ENCODE data around the gene SH3RF1.

SH3RF1 gene

DNA sequence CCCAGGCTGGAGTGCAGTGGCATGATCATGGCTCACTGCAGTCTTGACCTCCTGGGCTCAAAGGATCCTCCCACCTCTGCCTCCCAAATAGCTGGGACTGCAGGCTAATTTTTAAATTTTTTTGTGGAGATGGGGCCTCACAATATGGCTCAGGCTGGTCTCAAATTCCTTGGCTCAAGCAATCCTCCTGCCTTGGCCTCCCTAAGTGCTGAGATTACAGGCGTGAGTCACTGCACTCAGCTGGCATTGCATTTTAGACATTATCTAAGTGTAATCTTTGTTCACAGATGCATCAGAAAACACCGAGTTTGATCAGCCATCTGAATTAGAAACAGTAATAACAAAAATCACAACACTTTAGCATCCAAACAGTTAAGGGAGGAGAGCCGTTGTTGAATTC is 207.3 kb downstream of the SH3RF1 start:
- no peak for DNase-seq (ENCODE audit: low spot score)

DNA sequence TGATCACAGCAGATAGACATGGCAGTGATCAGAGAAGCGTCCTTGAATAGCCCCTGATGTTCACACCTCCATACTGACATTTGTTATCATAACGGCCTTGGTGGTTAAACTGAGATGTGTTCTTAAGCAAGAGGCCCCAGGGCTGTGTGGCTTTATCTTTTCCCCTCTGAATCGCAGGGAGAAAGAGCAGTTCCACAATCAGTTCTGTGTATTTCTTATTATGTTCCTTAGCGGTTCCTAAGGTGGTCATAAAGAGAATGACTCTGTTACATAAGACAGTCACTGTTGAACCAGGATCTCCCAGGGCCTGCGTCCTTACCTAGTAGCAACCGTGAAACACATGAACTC is 207.9 kb downstream of the SH3RF1 start:
- no peak for DNase-seq (ENCODE audit: low spot score)

DNA sequence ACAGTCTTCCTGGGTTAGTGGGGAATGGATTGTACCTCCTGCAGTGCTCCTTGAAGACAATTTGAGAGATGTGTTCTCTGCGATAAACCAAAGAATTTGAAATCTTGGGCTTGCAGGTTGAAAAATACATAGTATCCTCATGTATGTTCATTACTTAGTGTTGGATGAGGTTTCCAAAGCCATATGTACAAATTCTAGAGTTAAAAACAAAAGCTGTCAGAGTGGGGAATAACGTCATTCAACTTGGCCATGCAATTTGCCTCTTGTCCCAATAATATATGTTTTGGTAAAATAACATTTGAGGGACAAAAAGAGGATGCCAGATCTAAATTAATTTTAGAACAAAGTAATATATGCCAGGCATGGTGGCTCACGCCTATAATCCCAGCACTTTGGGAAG is 209.4 kb downstream of the SH3RF1 start:
- no peak for DNase-seq (ENCODE audit: low spot score)

DNA sequence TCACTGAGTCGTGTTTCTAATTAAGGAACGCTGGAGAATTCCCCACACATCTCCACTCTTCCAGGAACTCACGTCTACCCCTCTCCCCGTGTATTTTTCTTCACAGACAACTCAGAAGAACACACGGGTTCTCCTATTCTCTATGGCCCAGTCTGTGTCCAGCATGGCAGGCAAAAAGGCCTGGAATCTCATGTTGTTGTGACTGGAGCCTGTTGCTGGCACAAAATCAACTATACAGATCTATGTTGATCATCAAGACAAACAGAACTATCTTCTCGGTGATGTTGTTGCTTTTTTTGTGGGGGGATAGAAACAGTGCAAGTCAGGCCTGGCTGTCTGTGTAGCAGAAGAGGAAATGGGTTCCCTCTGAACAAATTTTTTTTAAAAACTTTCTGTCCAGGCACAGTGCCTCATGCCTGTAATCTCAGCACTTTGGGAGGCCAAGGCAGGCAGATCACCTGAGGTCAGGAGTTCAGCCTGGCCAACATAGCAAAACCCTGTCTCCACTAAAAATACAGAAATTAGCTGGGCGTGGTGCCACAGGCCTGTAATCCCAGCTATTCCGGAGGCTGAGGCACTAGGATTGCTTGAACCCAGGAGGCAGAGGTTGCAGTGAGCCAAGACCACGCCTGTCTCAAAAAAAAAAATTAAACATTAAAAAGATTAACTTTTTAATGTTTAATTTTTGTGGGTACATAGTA is 210.2 kb downstream of the SH3RF1 start:
- no peak for DNase-seq (ENCODE audit: low spot score)

DNA sequence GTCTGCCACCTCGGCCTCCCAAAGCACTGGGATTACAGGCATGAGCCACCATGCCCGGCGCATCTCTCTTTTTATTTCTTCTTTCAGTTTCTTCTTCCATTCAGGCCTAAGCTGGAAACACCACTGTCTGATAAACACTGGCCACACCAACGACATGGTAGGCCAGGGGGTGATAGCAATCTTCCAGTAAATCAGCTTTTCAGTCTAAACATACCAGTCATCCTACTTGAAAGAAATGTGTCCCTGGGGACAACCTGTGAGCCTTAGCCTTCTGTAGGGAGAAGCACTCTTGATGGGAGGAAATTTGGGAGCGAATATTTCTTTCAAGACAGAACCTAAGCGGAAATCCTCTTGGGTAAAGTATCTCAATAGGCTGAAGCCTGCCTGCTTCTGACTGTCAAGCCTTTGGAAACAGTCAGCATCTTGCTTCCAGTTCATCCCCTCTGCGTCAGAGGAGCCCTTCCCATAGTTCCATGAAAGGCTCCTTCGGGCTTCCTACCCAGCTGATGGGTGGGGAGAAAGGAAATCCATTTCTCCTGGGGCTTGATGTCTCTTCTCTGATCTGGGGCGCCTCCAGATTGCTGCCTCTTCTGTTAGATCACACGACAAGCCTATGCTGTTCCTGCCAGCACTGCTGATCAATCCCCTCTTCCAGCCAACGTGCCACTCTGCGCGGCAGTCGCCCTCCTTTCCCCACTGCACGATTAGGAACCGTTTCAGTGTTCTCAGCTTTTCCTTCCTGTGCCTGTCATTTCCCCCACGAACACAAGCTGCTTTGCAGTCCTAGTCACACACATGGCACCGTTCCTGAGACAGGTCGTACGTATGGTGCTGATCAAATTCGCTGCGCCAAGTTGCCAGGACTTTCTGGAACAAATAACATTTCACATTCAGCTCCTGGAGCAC is 211.2 kb downstream of the SH3RF1 start:
- DNase-seq (ENCODE audit: low spot score), result no peak

DNA sequence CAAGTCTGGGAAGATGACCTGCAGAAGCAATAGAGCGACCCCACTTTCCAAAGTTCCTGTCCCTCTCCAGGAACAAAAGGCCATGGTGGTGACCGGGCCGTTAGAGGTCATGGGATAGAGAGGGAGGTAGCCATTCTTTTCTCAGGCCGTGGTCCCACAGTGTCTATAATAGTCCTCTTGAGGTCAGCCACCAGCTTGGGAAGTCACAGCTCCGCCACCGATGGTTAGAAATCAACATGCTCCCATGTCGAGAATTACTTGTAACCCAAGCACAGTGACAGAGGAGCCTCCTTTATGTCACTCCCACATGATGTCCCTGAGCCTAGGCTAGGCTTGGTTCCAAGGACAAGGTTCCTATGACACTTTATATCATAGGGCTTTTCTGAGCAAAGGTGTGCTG is 212.4 kb downstream of the SH3RF1 start:
- no peak for DNase-seq (ENCODE audit: low spot score)

DNA sequence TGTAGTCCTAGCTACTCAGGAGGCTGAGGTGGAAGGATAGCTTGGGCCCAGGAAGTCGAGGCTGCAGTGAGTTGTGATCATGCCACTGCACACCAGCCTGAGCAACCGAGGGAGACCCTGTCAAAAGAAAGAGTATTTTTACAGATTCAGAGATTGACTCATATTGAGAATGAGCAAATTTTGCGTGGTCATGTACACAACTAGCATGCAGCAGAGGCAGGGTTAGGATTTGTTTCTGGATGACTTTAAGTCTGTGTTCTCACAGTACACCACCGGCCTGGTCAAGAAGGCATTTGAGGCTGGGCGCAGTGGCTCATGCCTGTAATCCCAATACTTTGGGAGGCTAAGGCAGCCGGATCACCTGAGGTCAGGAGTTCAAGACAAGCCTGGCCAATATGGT is 215.9 kb downstream of the SH3RF1 start:
- DNase-seq (ENCODE audit: low spot score), result no peak

DNA sequence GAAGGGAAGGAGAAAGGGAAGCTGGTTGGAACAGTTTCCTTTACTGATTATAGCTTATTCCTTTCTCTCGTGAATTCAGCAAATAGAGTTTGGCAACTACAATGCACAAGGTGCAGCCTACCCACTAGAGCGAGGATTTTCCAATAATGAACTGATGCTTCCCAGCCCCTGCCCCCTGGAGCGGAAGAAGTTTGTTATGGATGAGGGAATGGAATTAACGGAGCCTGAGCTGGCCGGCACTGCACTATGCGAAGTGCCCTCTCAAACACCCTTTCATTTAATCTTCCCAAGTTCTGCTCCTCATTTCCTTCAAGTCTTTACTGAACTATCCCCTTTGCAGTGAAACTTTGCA is 218.2 kb downstream of the SH3RF1 start:
- no peak for DNase-seq (ENCODE audit: low spot score)

DNA sequence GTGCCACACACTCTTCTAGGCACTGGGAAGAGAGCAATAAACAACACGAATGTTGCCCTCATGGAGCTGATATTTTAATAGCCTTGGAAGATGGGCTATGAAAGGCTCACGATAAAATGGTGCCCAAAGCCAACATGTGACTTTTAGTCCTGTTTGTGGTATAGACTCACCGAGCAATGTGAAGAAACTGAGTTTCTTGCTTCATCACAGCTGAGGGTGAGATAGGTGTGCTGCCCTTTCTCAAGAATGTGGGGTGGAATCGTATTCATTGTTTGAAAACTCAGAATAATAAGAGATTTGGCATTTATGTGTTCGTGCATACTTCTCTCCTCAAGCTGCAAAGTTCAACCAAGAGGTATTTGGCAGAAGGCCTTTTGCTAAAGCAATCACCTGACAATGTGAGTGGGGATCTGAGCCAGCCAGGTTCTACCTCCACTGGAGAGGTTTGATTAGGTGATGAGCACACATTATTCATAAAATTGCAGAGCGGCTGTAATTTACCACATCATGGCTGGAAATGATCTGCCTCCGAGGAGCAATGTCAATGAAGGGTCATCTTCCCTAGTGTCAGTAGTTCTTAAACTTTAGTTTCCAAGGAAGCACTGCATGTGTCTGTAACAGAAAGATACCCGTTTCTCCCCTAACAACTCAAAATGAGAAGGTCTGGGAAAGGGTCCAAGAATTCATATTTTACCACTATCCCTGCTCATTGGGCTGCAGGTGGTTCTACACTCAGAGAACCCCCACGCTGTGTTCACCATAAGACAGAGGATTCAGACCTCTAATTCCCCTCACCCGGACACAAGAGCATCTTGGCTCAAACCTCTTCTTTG is 218.8 kb downstream of the SH3RF1 start:
- DNase-seq (ENCODE audit: low spot score), result no peak

DNA sequence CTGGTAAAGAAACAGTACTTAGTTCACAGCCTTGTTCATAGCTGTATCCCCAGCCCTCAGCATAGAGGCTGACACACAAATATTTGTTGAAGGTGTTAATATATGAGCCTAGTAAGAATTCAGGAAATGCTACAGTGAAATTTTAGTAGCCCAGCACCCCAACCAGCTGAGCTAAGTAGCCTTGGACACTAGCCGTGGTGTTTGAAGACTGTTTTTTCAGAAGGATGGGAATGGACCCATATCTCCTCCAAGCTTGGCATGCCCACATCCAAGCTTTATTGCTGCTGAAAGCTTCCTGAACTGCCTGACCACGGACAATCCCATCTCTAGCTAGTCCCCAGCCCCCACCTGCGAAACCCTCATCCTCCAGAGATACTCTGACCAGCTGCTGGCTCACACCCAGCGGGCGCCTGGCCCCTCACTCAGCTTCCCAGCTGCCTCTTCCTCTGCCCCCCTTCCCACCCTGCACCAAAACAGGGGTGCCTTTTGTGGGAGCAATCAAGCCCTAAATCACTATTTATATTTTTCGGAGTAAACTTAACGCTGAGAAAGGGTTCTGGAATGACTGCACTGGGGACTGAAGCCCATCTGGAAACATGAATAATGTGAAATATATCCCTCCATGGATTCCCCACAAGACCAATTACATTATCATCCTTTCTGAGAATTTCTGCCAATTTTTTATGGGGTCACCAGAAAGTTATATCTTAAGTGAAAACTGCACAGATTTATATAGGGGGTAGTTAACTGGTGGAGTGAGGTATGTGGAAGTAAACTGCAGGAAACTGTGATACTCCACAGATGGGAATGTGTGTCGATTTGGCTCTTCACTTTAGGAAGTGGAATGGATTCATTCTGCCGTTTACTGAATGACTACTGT is 219.6 kb downstream of the SH3RF1 start:
- DNase-seq (ENCODE audit: low spot score), result no peak

DNA sequence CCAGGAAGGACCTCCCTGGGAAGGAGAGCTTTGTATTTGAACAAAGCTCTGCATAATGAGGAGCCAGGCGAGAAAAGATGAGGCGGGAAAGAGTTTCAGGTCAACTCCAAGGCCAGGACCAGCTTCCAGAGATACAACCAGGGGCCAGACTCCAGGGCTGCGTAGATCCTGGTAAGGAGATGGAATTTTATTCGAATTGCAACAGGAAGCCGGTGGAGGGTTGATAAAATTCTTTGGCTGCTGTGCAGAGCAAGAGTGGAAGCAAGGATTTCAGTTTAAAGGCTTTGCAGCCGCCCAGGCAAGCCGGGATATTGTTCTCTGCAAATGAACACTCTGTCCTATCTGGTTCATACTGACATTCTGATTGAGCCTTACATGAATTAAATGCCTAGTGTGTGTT is 220.5 kb downstream of the SH3RF1 start:
- DNase-seq (ENCODE audit: low spot score), result no peak

DNA sequence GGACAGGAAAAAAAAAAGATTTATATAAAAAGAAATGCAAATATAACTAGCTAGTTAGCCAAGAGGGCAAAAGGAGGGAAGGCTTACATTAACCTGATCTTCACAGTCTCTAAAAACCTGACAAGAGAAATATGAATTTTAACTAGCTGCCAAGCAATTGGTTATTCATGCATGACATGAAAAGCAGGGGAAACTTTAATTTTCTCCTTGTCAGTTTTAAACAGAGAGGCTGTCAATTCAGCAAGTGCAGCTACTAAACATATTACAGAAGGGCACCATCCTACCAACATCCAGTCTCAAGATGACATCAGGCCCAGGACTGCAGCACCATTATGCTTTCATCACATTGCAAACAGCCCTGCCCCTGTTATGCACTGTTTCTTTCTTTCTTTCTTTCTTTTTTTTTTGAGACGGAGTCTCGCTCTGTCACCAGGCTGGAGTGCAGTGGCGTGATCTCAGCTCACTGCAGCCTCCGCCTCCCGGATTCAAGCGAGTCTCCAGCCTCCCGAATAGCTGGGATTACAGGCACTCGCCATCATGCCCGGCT is 221.8 kb downstream of the SH3RF1 start:
- no peak for DNase-seq (ENCODE audit: low spot score)

DNA sequence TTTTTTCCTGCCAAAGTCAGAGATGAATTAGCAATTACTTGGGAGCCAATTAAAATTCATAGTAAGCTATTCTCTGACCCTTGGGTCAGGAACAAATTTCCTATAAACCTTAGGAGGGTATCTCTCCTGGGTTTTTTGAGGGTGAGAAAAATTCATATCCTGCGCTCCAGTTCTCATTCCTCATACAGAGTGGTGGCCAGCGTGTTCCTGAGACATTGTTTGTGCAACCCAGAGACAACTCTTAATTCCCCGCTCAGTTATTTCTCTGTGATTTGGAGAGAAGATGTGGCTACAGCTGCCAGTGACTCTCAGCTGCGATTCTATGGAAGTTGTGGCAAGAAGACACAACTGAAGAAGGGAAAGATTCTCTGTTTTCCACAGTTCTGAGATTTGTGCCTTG is 222.8 kb downstream of the SH3RF1 start:
- no peak for DNase-seq (ENCODE audit: low spot score)

DNA sequence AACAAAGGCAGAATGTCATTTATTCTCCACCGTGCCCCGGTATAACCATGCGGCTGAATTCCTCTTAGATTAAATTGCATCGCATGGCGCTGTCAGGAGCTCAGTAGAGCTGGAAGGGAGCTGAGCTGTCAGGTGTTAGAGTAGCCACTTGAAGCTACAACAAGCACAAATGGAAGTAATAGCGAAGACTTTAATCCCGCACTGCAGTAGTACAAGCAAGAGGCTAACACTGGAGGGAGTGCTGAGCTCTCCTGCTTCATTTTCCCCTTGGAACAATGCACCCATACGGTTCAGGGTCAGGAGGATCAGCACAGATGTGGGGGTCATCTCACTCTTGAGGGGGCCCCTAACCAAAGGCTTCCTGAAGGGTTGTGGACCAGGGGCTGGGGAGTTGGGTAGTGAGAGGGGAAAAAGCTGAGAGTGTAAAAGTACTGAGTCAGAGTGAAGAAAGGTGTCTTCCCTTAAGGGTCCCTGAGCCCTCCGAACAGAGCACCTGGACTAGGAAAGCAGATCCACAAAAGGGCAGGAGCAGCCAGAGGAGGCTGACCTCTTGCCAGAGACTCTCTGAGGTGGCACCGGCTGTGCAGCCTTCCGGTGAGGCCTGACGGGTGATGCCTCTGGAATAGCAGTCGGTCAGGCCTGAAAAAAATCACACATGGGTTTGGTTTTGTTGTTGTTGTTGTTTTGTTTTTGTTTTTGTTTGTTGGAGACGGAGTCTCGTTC is 224.7 kb downstream of the SH3RF1 start:
- DNase-seq (ENCODE audit: low spot score), result no peak

DNA sequence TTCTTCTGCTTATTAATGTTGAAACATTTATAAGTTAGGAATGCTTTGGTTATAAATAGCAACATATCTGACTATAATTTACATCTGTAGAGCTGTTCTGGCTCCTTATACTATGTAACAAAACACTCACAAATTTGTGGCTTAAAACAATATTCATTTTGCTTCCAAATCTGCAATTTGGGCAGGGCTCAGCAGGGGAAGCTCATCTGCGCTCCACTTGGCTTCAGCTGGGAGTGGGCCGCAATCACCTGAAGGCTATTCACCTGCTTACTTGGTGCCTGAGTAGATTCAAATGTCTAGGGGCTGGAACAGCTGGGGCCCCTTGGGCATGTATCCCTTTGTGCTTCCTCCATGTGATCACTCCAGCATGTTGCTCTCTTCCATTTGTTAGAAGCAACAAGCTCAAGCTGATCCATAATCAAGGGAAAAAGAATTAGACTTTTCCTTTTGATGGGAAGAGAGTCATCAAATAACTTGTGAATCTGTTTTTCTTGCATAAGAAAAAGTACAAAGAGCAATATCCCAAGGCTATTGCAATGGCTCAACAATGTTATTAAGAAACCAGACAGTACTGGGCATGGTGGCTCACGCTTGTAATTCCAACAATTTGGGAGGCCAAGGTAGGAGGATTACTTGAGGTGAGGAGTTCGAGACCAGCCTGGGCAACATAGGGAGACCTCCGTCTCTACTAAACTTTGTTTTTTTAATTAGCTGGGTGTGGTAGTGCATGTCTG is 225.9 kb downstream of the SH3RF1 start:
- DNase-seq (ENCODE audit: low spot score), result no peak
